Osteocyte (in vitro differentiated cells): Measurements from ENCODE around the gene SMARCB1. TPM values are rescaled to one million over a fixed set of nuclear protein-coding genes. Genes with fewer than 3 reads are reported as not detected.

Experiments
- DNase-seq: peaks from one replicate; pipeline ENCODE4 v3.0.0; 2021; ENCODE audit warnings: mixed read lengths; ENCODE audit not compliant: unreplicated experiment; ENCODE audit errors: extremely low spot score
- H3K27ac Mint-ChIP-seq: one replicate; pipeline ENCODE4 v1.8.0; 2021; ENCODE audit warnings: mild to moderate bottlenecking, mixed read lengths; ENCODE audit not compliant: unreplicated experiment
- H3K27me3 Mint-ChIP-seq: one replicate; pipeline ENCODE4 v1.8.0; 2021; ENCODE audit warnings: mixed read lengths; ENCODE audit not compliant: unreplicated experiment
- H3K36me3 Mint-ChIP-seq: one replicate; pipeline ENCODE4 v1.8.0; 2021; ENCODE audit warnings: mixed read lengths; ENCODE audit not compliant: unreplicated experiment
- H3K4me1 Mint-ChIP-seq: one replicate; pipeline ENCODE4 v1.8.0; 2021; ENCODE audit warnings: mixed read lengths; ENCODE audit not compliant: unreplicated experiment
- H3K4me3 Mint-ChIP-seq: one replicate; pipeline ENCODE4 v1.8.0; 2021; ENCODE audit warnings: mild to moderate bottlenecking, moderate library complexity, mixed read lengths; ENCODE audit not compliant: unreplicated experiment
- H3K9me3 Mint-ChIP-seq: one replicate; pipeline ENCODE4 v1.8.0; 2021; ENCODE audit warnings: mixed read lengths; ENCODE audit not compliant: unreplicated experiment
- CTCF ChIP-seq: fragments of 200-600 bp; sonication (generic); IDR thresholded peaks from 2 replicates; pipeline ENCODE4 v1.5.0; 2021; ENCODE audit warnings: antibody characterized with exemption, mild to moderate bottlenecking, moderate library complexity
- total RNA-seq: library from RNA; stranded (reverse); gene quantifications from 2 replicates; pipeline ENCODE4 v1.2.1, GENCODE V29; 2021

The SMARCB1 gene
- total RNA-seq, 1 donor from 2014 or later, result 126 TPM

- peak; percentile 97 for DNase-seq
- no peak for TF ChIP-seq CTCF
- Mint-ChIP-seq H3K27ac (peak within 1 kb of the TSS; percentile 63), H3K9me3 (no peaks in the 10 kb centered on the region), H3K36me3 (peaks cover 7% of the 10 kb centered on the region), H3K4me1 (peaks cover 20% of the 10 kb centered on the region), H3K27me3 (no peaks in the 10 kb centered on the region), H3K4me3 (peak within 1 kb of the TSS; percentile 74)
Observed at GRCh38 chr22:23838681-23839468, 52.1 kb downstream of the SMARCB1 start, which contains the start of gene DERL3. TSS of gene DERL3 (minus strand) at chr22:23839006. CDS start at chr22:23838987, 19 bp downstream.

- Mint-ChIP-seq H3K9me3 (no peaks in the 10 kb centered on the region), H3K27me3 (no peaks in the 10 kb centered on the region), H3K36me3 (peaks cover 7% of the 10 kb centered on the region), H3K4me1 (peaks cover 27% of the 10 kb centered on the region), H3K4me3 (no peak overlapping the region), H3K27ac (no peak overlapping the region)
- TF ChIP-seq CTCF, result no peak
- DNase-seq, result no peak
Observed at GRCh38 chr22:23840026-23840425, 53.3 kb downstream of the SMARCB1 start.

GRCh38 chr22:23841292-23841691 lies 54.5 kb downstream of the SMARCB1 start:
- H3K4me1 Mint-ChIP-seq, result peaks cover 27% of the 10 kb centered on the region
- peaks cover 2% of the 10 kb centered on the region for H3K36me3 Mint-ChIP-seq
- H3K27ac Mint-ChIP-seq, result peak overlapping the region; percentile 20
- DNase-seq, result no peak
- TF ChIP-seq CTCF, result no peak
- no peaks in the 10 kb centered on the region for H3K27me3 Mint-ChIP-seq
- no peak overlapping the region for H3K4me3 Mint-ChIP-seq
- no peaks in the 10 kb centered on the region for H3K9me3 Mint-ChIP-seq

GRCh38 chr22:23841736-23842445 lies 55.1 kb downstream of the SMARCB1 start:
- TF ChIP-seq CTCF, result no peak
- H3K4me1 Mint-ChIP-seq, result peaks cover 32% of the 10 kb centered on the region
- H3K9me3 Mint-ChIP-seq, result no peaks in the 10 kb centered on the region
- H3K36me3 Mint-ChIP-seq, result no peaks in the 10 kb centered on the region
- no peak overlapping the region for H3K27ac Mint-ChIP-seq
- H3K4me3 Mint-ChIP-seq, result no peak overlapping the region
- no peaks in the 10 kb centered on the region for H3K27me3 Mint-ChIP-seq
- no peak for DNase-seq

- Mint-ChIP-seq H3K27me3 (no peaks in the 10 kb centered on the region), H3K27ac (no peak overlapping the region), H3K36me3 (no peaks in the 10 kb centered on the region), H3K9me3 (no peaks in the 10 kb centered on the region), H3K4me3 (no peak overlapping the region), H3K4me1 (peaks cover 30% of the 10 kb centered on the region)
- DNase-seq, result no peak
- TF ChIP-seq CTCF, result no peak
Observed at GRCh38 chr22:23842599-23842998, 55.8 kb downstream of the SMARCB1 start.
